Fibroblast of skin of back (primary cell): ENCODE results near the gene FTCDNL1. TPM values are rescaled to one million over a fixed set of nuclear protein-coding genes. Genes with fewer than 3 reads are reported as not detected.

Experiments used
- DNase-seq: peaks from one replicate; pipeline ENCODE4 v3.0.0-alpha.2; 2013
- polyA plus RNA-seq, 2 experiments: library from polyadenylated mRNA; unstranded; fragments of 120-200 nt; gene quantifications; one replicate each; pipeline ENCODE4 v1.2.1, GENCODE V29; 2013; ENCODE audit not compliant: insufficient read length in 2 of 2

The FTCDNL1 gene
- polyA plus RNA-seq (2013, experiment 1 of 2; ENCODE audit: insufficient read length): not detected
- polyA plus RNA-seq (2013, experiment 2 of 2; ENCODE audit: insufficient read length): 0.11 TPM

- peak; percentile 41 for DNase-seq
Measured at GRCh38 chr2:199850718-199851500, at the start of gene FTCDNL1. TSS of gene FTCDNL1 (minus strand) at chr2:199851192. CDS start at chr2:199848962, 2,230 bp downstream.

GRCh38 chr2:199896617-199897016 is 45.6 kb upstream of the FTCDNL1 start:
- no peak for DNase-seq

- DNase-seq: peak; percentile 2
Measured at GRCh38 chr2:199895406-199895805, 44.4 kb upstream of the FTCDNL1 start.

- no peak for DNase-seq
Measured at GRCh38 chr2:199883474-199884212, 32.7 kb upstream of the FTCDNL1 start.

- DNase-seq: no peak
Measured at GRCh38 chr2:199882667-199883066, 31.7 kb upstream of the FTCDNL1 start.

GRCh38 chr2:199875400-199875799 is 24.4 kb upstream of the FTCDNL1 start:
- DNase-seq: peak; percentile 71

- DNase-seq: no peak
Measured at GRCh38 chr2:199874209-199874608, 23.2 kb upstream of the FTCDNL1 start.

GRCh38 chr2:199870581-199870980 is 19.6 kb upstream of the FTCDNL1 start:
- DNase-seq: peak; percentile 24

- DNase-seq: no peak
Measured at GRCh38 chr2:199869653-199870052, 18.7 kb upstream of the FTCDNL1 start.

GRCh38 chr2:199869227-199869541 is 18.2 kb upstream of the FTCDNL1 start:
- DNase-seq: no peak

- no peak for DNase-seq
Measured at GRCh38 chr2:199868431-199869226, 17.6 kb upstream of the FTCDNL1 start.

- no peak for DNase-seq
Measured at GRCh38 chr2:199865905-199866304, 14.9 kb upstream of the FTCDNL1 start.

GRCh38 chr2:199862788-199863187 is 11.8 kb upstream of the FTCDNL1 start:
- DNase-seq: peak; percentile 36

GRCh38 chr2:199861132-199861774 is 10.3 kb upstream of the FTCDNL1 start:
- DNase-seq: peak; percentile 25

GRCh38 chr2:199855812-199856211 is 4.8 kb upstream of the FTCDNL1 start:
- no peak for DNase-seq

- DNase-seq: no peak
Measured at GRCh38 chr2:199851883-199852282, 891 bp upstream of the FTCDNL1 start.

- no peak for DNase-seq
Measured at GRCh38 chr2:199851501-199851810, 464 bp upstream of the FTCDNL1 start.

- no peak for DNase-seq
Measured at GRCh38 chr2:199850218-199850717, 724 bp downstream of the FTCDNL1 start.

GRCh38 chr2:199848389-199849130 is 2.4 kb downstream of the FTCDNL1 start:
- DNase-seq: no peak

- DNase-seq: no peak
Measured at GRCh38 chr2:199847181-199847864, 3.7 kb downstream of the FTCDNL1 start.
